Activated T-cell treated with anti-CD3 and anti-CD28 coated beads, Interleukin-2, amount 50 U/mL, for 48 hours (primary cell): ENCODE results near the gene STK25.

ENCODE experiments used
- DNase-seq, 2 experiments: peaks; one replicate each; pipeline ENCODE4 v3.0.0-alpha.2; 2020

Gene STK25

DNA sequence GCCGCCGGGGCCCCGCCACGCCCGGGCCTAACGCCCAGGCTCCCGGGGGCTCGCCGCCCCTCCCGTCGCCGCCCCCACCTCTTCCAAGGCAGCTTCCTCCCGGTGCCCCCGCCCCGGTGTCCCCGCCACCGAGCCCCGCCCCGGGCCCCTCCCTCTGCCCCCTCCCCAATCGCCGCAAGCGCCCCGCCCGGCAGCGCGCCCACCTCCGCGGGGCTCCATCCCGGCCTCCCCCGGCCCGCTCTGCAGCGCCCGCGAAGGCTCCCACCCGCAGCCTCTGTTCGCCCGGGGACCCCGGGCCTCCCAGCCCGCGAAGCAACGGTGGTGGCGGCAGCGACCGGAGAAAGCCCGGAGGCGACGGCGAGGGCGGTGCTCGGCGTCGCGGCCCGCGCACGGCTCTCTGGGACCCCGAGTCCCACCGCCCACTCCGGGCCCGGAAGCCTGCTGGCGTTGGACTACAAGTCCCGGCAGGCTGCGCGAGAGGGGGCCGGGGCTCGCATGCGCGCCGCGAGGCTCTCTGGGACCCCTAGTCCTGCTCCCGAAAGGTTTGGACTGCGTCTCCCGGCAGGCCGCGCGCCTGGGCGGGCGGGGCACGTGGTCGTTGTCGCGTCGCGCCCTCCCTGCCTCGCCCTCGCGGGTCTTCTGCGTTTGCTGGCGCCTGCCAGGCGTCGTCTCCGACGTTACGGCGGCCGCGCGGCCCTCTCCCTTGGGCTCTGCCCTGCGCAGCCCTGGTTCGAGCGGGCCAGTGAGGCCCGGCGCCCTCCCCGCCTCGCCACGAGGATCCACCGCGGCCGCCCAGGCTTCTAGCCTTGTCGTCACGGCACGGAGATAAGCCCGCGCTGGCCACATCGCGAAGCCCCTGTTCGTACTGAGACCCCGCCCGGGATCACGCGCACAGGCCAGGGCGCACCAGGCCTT, at the start of gene STK25:
STK25 (minus strand) TSS at position 345 of the 915 bp plus-strand sequence. CDS start 549 bp downstream, outside the sequence.
- peak; percentile 98 for DNase-seq

DNA sequence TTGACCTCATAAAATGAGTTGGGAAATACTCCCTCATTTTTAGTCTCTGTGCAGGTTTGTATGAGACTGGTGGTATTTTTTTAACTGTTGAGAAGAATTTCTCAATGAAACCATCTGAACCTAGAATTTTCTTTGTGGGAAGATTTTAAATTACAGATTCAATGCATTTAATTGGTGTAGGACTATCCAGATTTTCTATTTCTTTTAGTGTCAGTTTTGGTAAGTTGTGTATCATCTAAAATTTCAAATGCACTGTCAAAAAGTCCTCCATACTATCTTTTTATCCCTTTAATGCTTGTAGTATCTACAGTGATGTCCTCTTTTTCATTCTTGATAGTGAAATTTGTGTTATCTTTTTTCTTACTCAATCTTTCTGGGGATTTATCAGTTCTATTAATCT, 48.4 kb upstream of the STK25 start:
- DNase-seq, result no peak

DNA sequence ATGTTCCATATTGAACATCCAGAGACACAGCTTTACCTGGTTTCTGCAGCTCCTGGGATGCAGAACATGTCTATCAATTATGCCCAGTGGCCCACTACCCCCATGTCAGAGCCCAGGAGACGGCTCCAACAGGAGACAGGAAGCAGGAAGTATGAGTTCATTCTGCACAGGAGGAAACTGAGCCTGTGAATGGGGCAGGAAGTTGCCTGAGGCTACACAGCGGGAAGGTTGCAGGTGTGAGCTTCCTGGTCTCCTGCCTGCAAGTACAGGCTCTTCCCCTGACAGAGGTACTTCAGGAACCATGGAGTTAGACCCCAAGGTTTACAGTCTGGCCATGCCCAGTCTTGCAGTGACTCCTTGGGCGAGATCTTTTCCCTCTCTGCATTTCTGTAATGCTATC, 47.3 kb upstream of the STK25 start:
- no peak for DNase-seq

DNA sequence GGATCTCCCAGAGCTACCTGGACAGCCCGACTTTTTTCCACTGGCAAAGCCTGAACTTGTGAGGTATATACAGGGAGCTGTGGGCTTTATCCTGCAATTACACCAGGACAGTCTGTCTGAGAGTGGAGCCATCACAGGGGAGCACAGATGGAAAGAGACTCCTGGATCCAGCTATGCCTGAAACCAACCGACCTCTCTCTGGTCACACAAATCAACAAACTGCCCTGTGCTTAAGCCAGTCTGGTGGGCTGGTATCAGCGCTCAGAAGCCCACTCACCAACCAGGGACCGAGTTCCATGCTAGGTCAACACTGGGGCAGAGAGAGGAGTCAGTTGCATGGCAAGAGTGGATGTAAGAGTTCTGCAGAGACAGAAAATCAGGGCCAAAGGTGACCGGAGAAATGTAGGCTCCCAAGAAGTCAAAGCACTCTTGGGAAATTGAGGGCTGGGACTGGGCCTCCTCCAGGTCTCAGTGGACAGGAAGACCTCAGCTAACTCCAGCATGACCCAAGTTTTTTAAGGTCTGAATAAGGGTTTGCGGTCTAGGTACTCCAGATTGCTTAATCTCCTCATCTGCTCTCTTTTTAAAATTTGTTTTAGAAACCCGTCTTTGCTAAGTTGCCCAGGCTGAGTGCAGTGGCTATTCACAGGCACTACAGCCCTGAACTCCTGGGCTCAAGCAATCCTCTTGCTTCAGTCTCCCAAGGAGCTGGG, 46.4 kb upstream of the STK25 start:
- no peak for DNase-seq

DNA sequence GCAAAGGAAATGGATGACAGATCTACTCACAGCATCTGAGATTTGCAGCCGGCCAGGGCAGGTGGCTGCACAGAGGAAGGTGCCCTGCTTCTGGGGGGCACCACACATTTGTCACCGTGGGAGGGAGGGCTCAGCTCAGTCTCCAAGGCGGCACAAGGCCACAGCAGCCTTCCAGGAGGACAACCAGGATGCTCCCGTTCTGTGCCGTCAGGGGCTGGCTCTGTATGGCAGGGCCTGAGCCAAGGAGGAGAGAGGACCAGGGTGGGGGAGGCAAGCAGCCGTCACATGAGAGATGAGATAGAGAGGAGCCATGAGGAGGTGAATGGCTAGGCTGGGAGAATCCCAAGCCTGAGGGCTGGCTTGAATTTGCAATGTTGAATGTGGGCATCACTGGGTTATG, 45.6 kb upstream of the STK25 start:
- DNase-seq, result no peak

DNA sequence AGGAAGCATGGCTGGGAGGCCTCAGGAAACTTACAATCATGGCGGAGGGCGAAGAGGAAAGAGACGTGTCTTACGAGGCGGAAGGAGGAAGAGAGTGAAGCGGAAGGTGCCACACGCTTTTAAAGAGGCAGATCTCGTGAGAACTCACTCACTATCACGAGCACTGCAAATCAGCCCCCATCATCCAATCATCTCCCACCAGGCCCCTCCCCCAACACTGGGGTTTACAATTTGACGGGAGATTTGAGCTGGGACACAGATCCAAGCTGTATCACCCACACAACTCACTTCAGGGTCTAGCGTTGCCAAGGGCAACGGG, 45.1 kb upstream of the STK25 start:
- no peak for DNase-seq

DNA sequence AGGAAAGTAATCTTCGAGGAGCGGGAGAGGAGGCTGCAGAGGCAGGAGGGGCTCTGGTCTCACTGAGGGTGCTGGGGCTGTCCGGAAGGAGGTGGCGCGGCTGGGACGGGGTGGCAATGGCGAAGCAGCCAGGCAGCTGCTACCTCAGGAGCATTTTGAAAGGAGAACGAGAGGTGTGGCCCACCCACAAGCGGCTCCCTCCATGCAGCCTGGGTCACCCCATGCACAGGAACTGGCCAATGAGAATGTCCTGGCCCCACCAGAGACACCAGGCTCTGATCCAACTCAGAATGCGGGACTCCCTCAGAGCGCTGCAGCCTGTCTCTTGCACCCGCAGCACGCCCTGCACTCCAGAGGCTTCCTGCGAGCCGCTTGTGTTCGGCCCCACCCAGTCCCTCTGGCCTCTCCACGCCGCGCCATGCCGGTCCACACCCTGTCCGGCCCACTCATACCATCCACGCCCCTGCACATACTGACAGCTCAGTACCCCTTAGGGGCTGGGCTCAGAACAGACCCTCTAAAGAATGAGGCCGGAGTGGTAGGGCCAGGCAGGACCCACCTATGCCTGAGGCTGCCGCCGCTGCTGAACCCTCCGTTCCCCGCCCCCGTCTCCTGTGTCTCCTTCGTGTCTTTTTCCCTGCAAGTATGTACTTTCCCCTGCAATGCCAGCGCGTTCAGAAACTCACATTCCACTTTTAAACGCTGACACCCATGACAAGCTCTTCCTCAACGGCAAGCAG, 43.8 kb upstream of the STK25 start:
- no peak for DNase-seq

DNA sequence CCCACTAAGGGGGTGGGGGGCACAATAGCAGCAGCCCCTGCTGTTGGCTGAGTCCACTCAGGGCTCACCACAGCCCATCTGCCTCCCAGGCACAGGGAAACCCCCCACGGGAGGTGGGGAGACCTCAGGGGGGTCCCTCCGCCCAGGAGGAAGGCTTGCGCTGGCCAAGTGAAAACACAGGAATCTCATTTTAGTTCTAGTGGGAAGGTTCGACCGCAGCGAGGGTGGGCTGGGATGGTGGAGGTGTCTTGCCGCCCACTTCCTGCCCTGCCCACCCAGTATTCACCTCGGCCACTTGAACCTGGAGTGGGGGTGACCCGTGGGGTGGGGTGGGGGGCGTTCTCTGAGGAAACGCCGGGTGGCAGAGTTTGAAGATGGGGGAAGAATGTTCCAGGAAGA, 43.2 kb upstream of the STK25 start:
- no peak for DNase-seq

DNA sequence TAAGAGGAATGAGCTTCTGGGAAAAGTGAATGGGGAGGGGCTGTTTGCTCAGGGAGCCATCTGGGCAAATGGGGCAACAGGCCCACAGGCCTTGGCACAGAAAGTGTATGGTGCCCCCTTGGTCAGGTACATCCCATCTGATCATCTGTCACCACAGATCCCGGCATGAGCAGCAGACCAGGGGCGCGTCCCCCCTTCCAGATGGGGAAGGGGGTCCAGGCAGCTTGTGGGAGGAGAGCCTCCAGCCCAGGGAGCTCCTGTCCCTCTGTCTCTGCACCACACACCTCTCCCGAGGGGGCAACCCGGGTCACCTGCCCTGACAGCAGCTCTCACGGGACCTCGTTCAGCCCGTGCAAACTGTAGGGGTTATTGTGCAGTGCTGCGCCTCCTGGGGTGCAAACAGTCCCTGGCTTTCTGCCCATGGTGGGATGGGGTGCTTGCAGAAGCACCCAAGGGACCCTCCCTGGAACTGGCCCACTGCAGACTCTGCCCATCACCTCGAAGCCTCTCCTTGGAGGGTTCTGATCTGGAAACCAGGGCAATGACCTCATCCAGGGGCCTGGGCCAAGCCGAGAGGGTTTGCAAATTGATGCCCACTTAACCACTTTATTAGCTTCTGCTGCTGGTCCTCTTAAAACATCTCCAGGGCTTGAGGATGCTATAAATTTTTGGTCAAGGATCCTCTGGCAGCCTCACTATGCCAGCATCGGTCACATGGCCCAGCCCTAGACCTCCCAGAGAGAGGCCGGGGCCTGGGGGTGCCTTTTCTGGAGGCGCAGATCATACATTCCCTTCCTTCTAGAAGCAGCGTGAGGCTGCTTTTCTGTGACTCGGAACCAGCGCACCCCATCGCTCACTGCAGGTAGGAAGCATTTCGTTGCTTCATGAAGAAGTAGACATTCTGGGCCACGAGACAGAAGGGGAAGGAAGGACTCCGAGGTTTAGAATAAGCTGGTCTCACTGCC, 42.5 kb upstream of the STK25 start:
- no peak for DNase-seq

DNA sequence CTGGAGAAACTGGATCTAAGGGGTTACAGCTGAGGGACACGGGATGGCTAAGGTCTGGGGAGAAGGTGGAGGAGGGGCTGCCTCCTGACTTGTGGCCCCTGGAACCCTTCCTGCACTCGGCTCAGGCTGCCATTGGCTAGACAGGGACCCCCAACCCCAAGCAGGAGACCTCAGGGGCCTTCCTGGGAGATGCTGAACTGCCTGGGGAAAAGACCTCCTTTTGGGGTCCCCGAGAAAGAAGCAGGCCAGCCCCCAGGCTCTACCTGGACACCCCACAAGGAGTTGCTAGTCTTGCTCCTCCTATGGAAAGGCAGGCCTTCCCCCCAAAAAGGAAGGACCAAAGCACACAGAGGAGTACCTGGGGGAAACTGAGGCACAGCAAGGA, 40.1 kb upstream of the STK25 start:
- no peak for DNase-seq

DNA sequence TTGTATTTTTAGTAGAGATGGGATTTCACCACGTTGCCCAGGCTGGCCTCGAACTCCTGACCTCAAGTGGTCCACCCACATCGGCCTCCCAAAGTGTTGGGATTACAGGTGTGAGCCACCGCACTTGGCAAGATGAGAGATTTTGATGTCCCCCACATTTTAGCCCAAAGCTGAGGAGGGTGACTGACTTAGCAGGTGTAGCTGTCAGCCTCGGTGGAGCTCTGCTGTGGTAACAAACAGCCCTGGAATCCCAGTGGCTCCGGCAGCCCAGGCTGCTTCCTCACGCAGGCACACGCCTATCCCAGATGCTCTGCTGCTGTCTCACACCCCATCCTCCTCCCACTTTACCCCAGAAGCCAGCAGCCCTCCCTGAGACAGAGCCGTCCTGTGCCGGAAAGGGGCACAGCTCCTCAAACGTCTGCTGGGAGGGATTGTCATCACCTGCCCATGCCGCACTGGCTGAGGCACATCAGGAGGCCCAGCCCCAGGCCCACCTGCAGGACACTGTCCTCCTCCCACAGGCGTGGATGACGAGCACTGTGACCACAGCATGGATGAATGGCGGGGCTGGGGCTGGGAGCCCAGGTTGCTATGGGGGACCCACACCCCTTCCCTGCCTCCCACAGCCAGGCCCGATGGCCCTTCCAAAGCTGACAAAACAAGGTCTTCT, 39.5 kb upstream of the STK25 start:
- no peak for DNase-seq

DNA sequence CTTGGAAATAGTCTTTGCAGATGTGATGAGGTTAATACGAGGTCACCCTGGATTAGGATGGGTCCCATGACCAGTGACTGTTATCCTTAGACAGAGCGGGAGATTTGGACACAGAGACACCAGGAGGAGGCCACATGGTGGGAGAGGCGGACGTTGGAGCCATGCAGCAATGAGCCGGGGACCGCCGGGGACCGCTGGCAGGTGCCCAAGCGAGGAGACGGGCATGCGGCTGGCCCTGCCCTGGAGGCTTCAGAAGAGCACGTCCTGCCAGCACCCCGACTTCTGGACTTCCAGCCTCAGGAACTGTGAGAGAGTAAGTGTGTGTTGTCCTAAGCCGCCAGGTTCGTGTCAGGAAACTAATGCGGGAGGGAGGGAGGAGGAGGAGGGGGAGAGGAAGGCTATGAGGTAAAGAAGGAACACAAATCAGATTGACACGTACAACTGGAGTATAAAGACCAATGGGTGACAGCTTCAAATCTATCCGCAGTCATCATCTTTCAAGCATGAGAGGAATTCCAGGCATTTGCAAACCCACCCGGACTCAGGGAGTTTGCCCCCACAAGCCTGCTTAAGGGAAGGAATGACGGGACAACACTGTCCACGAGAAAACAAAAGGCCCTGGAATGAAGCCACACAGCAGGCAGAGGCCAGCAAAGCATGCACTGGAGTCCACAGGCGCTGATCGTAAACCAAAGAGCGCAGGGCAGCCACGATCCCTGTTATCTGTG, 38.6 kb upstream of the STK25 start:
- DNase-seq, result no peak

DNA sequence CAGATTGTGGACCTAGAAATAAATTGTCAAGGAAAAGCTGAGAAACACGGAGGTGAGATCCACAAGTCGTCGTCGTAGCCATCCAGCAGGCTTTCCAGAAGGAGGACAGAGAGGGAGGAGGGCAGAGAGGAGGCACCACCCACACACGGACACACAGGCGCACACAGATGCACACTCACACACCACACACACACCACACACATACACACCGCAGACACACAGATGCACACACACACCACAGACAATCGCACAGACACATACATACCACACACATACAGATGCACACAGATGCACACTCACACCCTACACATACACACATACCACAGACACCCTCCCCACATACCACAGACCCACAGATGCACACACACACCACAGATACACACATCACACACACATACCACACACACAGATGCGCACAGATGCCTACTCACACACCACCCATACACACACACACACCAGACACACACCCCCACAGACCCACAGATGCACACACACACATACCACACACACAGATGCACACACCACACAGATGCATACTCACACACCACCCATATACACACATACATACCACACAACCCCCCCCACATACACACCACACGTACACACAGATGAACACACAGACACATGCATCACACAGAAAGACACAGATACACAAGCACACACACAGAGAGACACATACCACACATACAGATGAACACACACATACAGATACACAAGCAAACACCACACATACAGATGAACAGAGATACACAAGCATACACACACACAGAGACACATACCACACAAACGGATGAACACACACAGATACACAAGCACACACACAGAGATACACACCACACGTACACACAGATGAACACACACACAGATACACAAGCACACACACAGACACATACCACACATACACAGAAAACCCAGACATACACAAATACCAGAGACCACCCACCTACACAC, 37.4 kb upstream of the STK25 start:
- no peak for DNase-seq

DNA sequence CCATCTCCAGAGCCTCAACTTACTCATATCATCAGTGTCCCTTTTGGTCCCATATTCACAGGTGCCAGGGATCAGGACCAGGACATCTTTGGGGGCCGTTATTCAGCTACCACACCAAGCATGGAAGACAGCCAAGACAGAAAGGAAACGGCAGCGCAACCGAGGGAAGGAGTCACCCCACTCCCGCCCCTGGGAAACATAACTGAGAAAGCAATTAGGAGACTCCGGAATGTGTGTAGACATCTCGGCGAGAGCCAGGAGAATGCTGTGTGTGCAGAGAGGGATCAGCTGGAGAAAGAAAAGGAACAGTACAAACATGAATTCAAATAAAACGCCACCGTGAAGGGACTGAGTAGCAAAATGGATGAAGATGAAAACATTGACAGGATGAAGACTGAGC, 36.7 kb upstream of the STK25 start:
- no peak for DNase-seq

DNA sequence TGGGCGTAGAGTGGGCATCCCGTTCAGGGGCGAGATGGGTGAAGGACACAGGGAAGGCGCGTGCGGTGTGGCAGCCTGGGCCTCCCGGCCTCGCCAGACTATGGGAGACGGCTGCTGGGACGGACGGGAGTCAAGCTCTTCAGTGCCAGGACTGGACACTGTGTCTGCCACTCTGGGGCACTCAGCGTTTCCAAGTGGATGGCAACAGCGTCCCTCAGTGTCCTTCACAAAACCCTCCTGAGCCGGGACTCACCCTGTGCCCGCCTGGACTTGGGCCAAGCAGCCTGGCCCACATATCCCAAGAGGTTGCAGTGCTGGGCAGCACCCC, 33.9 kb upstream of the STK25 start:
- DNase-seq, result no peak

DNA sequence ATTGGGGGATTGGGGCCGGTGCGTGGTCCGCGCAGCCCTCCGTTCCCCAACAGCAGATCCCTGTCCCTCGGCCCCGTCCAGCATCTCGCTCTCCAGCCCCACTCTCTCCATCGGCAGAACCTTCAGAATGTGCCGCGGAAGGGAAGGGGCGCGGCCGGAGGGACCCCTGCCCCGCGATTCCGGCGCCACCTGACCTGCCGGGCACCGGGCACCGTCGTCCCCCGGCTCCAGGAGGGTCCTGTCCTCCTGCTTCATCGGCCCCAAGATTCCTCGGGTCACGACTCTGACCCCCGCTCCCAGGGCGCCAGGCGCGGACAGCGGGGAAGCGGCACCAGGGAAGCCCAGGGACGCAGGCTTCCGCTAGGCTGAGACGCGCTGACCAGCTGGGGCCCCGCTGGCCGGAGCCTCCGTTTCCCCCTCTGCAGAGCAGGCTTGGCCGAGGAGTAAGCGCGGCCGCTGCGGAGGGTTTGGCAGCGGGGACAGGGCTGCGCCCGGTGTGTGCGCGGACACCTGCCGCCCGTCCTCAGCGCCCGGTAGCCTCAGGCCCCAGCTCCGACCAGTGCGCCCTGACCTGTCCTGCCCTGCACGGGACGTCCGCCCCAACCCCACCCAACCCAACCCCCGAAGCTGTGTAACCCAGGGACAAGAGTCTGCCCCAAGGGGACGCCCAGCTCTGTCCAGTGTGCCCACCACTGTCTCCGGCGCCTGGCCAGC, 33.3 kb upstream of the STK25 start:
- DNase-seq, result no peak

DNA sequence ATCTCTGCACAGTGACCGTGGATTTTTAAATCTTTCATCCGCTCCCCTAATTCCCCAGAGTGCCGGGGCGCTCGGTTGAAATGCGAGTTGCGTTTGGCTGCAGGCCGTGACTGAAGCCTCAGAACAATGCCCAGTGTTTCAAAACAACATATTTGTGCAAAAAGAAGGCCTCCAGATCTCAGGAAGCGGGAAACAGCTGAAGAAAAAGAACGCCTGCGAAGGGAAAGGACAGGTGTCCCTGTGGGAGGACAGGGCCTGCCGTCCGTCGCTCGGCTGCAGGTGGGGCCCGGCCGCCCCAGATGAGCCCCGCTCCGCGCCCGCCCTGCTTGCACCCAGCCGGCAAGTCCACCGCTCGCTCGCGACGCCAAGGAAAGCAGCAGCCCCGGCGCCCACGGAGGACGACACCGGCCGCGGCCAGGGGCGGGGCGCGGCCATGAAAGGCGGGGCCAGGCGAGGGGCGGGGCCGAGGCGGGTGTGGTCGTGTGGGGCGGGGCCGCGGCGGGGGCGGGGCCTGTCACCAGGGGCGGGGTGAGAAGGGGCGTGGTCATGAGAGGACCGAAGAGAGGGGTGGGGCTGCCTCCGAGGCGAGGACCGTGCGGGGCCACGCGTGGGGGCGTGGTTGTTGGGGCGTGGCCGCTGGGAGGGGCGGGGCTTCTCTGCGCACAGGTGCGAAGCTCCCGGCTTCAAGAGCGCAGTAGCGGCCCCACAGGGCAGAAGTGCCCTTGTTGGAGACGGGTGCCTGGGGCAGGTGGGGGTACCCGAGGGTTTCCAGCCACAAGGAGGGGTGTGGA, 32.6 kb upstream of the STK25 start:
- DNase-seq, result peak; percentile 84 to 85

DNA sequence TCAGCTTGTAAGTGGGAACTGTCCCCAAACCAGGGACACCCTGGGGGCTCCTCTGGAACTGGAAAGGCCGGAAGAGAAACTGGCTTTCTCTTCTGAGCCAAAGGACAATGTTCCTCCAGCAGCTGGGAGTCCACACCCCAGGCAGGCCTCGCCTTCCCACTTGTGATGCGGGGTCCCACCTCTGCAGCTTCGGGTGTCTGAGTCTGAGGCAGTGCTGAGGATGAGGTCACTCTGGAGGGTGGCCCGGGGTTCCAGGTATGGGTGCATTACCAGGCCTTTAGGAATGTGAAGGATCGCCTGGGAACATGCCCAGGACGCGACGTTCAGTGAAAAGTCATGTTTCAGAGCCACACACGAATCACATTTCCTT, 32.0 kb upstream of the STK25 start:
- no peak for DNase-seq
